GM21447 (cell line): ENCODE measurements around the gene KSR2.

ENCODE experiments used
- ATAC-seq: cut with Tn5 transposase; IDR thresholded peaks from one replicate; pipeline ENCODE4 v1.9.1; 2021; ENCODE audit not compliant: unreplicated experiment

KSR2 gene

DNA sequence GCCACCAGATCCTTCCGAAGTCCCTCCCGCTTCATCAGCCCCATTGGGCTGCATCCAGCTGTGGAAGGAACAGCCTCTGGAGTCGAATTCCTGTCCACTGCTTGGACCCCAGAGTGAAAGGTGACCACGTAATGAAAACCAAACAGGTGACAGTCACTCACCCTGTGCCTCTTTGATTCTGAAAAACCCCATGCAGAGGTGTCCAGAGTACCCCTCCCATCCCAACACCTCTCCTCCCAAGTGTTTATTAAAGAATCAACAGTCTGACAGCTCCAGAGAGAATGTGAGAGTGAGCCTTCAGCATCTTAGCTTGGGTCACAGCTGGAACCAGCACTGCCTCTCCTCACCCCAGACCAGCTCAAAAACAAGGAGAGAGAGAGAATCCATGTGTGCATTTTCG is 428.8 kb downstream of the KSR2 start:
- ATAC-seq: no peak

DNA sequence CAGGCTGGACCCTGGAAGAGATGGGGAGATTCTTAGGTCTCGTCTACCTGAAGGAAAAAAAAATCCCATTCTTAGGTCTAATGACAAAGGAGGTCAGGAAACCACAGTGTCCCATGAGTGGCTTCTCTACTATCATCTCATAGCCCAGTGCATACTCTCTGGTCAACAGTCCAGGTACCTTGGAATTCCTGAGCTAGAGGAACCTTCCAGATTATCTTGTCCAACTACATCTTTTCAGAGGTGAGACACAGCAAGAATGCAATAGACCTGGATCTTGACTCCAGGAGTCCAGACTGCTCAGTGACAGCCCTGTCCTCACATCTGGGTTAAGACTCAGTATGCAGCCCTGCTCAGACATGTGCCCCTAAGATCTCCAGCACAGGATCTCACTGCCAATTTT is 429.9 kb downstream of the KSR2 start:
- no peak for ATAC-seq

DNA sequence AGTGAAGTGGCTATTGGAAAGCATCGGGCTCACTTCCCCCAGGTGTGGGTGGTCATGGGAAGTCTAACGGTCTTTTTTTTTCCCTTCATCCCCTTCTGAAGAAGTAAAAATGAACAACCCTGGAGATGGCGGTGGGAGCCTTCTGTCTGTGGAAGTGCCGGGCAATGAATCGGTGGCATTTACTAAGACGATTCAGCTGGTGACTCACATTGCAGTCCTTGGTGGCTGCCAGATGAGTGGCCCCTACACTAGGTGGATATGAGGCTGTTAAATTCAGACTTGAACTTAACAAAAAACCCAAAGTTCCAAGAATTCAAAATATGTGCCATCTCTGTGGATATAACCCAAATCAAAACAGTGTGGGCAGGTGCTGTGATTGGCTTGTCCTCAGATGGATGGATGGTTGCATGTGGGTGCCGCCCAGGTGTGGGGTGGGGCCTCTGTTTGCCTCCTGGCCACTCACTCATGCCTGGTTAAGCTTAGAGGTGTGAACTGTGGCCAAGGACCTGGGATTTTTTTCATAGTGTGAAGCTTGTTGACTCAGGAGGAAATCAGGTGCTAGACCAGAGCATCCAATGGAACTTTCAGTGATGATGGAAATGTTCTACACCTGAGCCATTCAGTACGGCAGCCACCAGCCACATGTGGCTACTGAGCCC is 430.6 kb downstream of the KSR2 start:
- ATAC-seq: no peak

DNA sequence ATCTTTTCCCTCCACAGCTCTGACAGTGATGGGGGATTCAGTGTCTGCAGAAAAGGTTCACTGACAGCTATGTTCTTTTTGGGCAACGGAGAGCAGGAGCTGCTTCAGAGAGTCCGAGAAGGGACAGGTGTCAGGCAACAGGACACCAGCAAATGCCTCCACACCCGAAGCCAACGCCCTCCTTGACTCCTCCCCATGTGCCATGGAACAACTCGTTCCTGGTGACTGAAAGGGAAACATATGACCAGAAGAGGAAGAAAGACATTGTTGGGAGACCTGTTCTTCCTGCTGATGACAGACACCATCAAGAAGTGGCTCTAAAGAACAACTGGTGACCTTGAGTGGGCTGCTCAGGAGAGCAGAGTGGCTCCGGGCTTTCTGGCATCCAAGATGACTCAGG is 435.1 kb downstream of the KSR2 start:
- ATAC-seq: no peak

DNA sequence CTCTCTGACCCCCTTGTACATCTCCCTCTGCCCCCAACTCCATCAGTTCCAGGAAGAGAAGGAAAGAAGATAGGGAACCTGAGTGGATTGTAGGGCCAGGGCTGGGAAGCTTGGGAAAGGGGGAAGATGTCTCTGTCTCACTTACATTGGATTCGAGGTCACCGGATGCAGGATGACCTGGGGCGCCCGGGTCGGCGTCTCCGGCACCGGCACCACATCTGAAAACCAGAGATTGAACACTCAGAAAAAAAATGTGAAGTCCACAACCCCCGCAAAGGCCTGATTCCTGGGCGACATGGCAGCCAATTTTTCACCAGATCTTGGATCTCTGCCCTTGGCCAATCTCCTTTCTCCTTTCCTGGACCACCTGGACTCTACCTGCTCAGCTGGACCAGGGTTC is 438.0 kb downstream of the KSR2 start:
- ATAC-seq: no peak

DNA sequence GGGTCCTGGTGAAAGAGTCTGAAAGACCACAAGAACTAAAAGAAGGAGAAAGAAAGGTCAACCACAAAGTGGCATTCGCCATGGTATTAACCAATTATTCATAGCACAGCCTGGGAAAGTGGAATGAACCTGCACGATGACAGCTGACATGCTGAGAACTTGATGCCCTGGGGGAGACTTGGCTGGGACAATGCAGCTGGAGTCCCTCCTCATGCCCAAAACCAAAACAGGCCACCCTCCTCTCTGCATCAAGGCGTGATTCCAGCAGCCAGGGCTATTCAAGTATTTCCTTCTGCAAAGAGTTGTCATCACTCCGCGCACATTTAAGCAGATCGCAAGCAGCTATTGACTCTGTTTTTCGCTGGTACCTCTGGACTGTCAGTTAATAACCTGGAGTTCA is 440.3 kb downstream of the KSR2 start:
- ATAC-seq: no peak

DNA sequence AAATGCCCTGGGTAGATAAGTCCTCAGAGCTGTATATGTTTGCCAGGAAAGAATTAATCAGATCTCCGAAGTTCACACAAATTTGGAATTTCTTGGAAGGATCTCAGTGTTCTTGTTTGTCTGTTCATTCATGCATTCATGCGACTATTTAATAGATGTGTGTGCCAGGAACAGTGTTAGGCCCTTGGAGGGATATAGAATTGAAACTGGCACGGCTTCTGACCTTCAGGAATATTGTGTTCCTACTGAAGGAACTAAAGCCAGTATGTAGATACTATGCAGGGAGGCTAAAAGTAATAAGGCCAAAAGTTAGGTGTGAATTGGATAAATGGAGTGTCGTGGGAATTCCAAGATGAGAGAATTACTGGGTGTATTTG is 441.3 kb downstream of the KSR2 start:
- no peak for ATAC-seq

DNA sequence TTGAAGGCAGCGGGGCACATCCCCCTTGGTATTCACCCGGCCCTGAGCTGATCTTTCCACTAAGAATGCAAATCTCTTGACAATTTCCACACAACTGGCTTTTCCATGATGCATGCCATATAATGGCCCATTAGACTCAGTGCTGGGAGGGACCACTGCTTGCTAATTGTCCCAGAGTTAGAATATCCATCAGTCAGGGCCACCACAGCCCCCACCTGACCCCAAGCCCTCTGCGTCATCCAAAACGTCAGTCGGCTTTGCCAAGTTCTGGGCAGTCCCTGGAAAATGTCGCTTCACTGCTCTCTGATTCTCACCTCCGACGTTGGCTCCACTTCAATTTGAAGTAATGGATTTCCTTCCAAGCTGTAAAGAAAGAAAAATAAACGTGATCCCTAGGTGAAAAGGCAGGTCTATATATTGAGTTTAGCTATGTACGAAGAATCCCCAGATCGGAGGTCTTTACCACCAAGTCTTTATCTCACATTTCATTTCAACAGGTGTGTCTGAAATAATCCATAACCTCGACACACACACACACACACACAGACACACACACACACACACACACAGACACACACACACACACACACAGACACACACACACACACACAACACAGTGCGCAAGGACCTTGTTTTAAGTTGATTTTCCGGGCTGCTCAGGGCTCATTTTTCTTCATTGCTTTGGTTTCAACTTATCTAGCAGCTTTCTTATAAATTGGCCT is 441.9 kb downstream of the KSR2 start:
- ATAC-seq: no peak

DNA sequence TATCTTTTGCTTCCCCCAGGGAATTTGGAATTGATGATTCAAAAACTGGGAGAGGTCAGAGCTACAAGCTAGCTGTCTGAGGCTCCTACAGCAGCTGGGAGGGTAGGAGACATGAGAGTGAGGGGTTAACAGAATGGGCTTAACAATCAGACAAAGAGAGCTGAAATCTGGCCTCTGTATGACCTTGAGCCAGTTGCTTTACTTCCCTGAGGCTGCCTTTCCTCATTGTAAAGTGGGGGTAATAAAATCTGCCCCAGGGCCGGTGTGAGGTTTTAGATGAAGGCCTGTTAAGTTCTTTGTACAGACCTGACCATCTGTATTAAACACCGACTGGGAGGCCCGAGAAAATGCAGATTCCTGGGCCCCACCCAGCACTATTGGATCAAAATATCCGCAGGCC is 443.0 kb downstream of the KSR2 start:
- no peak for ATAC-seq

DNA sequence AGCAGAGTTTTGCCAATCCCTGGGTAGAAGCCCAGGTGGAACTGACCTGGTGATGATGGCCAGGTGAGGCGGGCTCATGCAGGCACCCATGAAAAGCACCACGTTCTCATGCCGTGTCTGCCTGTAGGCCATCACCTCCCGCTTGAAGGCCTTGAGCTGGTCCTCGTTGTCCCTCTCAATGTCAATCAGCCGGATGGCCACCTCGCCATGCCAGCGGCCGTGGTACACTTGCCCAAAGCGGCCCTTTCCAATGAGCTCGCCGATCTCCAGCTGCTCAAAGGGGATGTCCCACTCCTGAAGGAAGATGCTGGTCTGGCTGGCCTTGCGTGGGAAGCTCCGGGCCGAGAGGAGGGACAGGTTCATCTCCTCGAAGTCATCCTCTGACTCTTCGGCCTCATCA is 444.0 kb downstream of the KSR2 start:
- ATAC-seq: no peak

DNA sequence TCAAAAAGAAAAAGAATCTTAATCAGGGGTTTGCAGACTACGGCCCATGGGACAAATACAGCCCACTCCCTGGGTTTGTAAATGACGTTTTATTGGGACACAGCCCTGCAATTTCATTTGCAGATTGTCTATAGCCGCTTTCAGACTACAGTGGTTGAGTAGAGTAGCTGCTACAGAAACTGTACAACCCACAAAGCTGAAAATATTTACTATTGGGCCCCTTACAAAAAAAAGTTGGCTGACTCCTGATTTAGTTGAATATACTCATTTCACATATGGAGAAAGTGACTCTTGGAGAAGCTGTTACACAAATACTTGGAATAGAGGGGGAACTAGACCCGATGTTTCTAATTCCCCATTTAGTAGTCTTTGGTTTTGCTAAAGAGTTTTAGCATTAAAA is 444.8 kb downstream of the KSR2 start:
- no peak for ATAC-seq

DNA sequence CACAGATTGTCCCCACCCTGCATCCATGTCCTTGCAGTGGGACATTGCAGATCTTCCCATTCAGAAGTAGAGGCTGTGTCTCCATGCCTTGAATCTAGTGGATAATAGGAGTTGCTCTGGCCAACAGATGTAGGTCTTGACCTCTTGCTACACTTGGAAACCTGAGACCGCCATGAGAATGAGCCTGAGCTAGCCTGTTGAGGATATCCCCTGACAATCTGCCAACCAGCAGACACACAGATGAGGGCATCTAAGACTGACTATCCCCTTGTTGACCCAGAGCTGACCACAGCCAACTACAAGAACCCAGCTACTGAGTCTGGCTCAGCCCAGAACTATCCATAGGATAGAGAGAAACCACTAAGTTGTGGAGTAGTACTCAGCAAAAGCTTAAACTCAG is 446.2 kb downstream of the KSR2 start:
- ATAC-seq: no peak

DNA sequence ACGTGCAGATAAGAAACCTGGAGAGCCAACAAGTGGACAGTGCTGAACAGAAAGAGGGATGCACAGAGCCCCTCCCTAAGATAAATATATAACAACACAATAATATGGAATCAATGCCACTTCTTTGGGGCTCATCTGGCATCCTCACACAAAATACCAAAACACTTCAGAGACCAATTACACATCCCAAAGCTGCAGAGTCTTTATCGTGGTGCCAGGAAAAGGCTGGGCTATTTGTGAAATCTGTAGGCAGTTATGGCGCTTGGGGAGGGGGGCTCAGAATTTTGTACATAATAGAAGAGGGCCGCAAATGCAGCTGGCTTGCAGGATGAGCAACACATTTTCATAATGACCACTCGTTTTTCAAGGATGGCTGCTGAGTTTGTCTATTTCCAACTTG is 446.9 kb downstream of the KSR2 start:
- no peak for ATAC-seq

DNA sequence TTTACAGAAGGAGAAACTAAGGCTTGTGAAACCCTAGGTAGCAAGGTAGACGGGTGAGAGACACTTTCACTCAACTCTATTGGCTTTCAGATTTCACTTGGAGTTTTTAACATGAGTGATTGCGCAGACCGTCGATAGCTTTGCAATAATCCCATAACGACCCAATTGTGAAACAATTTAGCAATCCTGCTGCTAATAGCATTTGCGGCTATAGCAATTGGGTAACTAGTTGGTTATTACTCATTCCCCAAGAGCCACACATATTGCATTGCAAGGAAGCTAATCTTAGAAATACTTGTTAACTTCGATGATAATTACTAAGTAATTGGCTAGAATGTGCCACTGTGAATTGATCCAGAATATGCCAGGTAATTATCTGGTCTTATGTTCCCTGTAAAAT is 447.4 kb downstream of the KSR2 start:
- ATAC-seq: no peak

DNA sequence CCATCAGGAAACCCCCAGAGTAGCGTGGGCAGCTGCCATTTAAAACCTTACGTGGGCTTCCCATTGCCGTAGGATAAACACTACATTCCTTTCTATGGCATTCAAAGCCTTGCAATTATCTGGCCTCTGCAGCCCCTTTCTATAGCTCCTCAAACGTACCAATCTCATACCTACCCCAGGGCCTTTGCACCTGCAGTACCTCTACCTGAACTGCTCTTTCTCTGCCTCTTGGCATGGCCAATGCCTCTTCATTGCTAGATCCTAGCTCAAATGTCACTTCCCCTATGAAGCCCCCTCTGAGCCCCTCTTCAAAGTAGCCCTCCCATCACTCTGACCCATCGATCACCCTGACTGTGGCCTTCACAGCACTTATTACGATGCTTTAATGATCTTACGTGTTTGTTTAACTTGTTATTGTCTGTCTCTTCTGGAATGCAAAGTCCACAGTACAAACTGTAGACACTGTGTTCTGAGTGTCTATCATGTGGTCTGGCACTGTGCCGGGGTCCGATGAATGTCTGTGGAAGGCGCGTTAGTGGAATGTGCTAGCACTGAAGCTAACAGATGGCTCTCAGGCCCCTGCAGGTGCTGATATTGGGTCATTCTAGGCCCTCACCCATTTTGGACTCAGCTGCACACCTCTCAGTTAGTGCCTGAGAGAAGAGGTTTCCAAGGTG is 450.1 kb downstream of the KSR2 start:
- ATAC-seq: no peak

DNA sequence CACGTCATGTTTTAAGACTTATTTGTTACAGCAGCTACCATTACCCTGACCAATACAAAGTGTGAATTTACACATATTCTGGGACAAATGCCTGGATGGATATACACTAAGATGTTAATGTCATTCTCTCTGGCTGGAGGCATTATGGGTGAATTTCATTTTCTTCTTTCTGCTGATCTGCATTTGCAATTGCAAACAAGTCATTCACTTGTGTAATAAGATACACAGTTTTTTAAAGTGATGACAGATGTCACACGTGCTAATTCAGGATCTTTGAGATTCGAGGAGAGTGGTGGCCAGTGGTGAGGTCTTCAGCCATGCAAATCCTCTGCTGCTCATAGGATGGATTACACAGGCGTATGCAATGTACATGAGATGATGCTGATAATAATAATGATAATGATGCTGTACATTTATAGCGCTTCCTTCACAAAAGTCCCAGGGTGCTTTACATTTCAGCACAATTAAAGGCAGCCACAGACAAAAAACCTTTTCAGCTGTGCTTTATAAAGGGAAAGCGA is 451.5 kb downstream of the KSR2 start:
- no peak for ATAC-seq

DNA sequence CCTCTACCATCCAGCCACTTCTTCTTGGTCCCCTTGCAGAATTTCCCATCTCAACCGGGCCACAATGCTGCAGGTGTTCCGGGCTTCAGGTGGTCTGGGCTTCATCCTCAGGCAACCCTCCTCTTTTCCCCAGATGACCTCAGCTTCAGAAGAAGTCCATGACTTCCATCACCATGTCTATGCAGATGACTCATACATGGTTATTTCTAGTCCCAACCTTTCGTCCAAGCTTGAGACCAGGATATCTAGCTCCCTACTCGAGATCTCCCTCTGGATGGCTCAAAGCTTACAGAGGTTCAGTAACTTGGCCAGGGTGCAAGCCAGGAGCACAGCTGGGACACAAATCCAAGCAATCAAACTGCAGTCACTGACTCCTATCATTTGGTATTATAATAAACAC is 452.8 kb downstream of the KSR2 start:
- no peak for ATAC-seq

DNA sequence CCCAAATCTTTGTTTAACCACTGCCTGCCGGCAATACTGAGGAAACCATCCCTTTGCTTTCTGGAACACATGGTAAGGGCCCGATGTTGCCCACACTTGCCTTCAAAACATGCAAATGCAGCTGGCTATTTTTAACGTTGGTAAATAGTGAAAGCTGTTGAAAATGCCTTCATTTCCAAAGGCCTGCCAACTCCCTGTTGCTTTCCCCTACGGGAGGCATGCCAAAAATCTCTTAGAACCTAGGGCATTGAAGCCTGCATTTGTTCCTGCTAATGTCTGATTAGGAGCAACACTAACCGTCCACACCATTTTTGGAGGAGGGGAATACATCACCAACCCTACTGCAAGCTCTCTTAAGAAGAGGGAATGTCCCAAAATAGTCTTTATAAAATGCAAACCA is 454.8 kb downstream of the KSR2 start:
- no peak for ATAC-seq

DNA sequence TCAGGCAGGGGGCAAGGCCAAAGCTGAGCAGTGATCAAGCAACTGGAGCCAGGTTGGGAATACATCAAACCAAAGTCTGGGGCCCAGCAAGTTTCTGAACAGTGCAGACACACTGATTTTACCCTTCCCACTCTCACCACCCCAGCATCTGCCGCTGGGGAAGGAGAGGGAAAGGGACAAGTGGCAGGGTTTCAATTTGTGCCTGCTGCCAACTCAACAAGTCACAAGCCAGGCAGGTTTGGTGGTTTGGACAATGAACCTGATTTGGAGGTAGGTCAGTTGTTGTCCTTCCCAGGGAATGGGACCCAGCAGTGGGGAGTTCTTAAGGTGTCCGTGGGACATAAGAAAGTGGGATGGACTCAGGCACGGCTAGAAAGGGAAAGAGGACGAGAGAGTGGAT is 455.4 kb downstream of the KSR2 start:
- no peak for ATAC-seq

DNA sequence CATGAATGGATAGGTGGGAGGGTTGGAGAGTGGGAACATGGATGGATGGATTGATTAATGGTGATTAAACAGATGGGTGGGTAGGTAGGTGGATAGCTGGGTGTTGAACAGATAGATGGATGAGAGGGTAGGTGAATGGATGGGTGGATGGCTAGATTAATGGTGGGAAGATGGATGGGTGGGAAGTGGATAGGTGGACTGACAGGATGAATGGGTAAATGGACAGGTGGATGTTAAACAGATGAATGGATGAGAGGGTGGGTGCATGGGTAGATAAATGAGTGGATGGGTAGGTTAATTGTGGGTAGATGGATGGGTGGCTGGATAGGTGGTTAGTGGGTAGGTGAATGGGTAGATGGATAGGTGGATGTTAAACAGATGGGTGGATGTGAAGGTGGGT is 460.3 kb downstream of the KSR2 start:
- ATAC-seq: no peak

DNA sequence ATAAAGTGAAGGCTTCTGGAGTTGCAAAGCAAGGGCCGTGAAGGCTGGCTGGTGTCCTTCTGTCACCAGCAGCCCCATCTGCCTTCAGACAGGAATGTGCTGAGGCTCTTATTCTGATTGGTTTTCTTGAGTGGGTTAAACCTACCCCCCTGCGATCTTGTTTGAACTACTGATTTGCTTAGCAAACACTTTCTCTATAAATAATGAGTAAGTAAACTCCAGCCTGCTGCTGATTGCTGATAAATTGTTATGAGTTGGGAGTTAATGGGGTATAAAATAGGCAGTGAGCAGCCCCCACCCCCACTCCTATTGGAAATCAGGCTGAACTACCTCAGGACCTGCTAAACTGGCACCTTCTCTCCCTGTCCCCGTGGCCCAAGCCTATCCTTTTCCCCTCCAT is 461.2 kb downstream of the KSR2 start:
- ATAC-seq: no peak

DNA sequence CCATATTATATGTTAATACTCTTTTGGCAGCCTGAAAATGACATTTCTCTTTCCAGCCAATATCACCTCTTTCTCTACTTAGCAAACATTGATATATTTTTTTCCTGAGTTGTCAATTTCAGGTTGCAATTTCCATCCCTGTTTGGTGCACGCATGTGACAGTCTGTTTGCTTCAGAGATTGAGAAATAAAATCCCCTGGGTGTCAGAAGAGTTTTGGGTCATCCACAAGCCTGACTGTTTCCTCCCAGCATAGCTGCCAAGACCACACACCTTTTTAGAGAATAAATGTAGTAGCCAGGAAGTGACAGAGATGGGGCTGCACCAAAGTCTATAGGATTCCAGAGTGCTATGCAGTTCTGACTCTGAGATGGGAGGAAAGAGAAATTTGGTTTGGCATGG is 462.5 kb downstream of the KSR2 start:
- ATAC-seq: no peak
